K562 (cell line): ENCODE measurements around the gene ZNF318.

Source experiments
- NR3C1 ChIP-seq: sonication (generic); formaldehyde crosslinking; IDR thresholded peaks from 2 replicates; pipeline ENCODE4 v1.8.1; 2022; ENCODE audit warnings: missing genetic modification reagents
- PKNOX1 ChIP-seq: fragments of 450-650 bp; IDR thresholded peaks from 2 replicates; pipeline ENCODE4 v1.6.1; 2016

DNA sequence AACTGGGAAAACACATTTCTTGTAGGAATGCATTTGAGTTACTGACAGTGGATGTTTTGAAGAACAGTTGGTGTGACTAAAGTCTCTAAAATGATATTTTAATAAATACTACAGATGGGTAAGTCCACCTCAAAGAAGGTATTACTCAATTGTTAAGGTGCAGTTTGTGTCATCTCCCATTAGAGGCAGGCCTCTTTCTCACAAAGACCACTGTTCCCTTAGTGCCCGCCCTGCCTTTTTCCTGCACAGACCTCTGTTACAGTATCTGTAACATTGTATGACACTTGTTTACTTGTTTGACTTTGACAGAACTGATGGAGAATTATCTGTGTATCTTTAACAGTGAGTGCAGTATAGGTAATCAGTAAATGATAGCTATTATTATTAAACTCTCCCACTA is 55.6 kb downstream of the ZNF318 start:
- TF ChIP-seq NR3C1 (CRISPR knock-in tag) (no peak), PKNOX1 (no peak)
